Measurements from ENCODE around the gene ZNF771. TPM values are rescaled to one million over a fixed set of nuclear protein-coding genes. Genes with fewer than 3 reads are reported as not detected.
A peak's percentile ranks its signal among the peaks of the same experiment; 100 is the strongest.

Gene ZNF771
- total RNA-seq, 2 donors from 2014 or later = 3.5 to 6.5 TPM

DNA sequence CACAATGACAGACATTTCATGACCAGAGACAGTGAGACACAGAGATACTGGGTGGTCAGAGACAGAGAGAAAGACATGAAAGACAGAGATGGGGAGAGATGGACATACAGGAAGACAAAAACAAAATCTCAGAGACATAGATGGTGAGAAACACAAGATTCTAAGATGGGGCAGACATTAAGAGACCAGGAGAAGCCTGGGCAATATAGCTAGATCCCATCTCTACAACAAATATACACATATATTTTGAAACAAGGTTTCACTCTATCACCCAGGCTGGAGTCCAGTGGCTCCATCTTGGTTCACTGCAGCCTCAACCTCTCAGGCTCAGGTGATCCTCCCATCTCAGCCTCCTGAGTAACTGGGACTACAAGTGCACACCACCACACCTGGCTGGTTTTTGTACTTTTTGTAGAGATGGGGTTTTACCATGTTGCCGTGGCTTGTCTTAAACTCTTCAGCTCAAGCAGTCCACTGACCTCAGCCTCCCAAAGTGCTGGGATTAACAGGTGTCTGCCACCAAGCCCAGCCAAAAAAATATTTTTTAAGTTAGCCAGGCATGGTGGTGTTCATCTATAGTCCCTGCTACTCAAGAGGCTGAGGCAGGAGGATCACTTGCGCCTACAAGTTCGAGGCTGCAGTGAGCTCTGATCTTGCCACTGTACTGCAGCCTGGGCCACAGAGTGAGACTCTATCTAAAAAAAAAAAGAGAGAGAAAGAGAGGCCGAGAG, 27.2 kb upstream of the ZNF771 start:
- intact Hi-C loops (cut with DNase I) = no loop called here
- H3K4me1 ChIP-seq = peaks cover 5% of the 10 kb centered on the region
- H3K9me3 ChIP-seq = no peaks in the 10 kb centered on the region
- H3K4me3 ChIP-seq = no peak overlapping the region
- TF ChIP-seq, protein P1, sequence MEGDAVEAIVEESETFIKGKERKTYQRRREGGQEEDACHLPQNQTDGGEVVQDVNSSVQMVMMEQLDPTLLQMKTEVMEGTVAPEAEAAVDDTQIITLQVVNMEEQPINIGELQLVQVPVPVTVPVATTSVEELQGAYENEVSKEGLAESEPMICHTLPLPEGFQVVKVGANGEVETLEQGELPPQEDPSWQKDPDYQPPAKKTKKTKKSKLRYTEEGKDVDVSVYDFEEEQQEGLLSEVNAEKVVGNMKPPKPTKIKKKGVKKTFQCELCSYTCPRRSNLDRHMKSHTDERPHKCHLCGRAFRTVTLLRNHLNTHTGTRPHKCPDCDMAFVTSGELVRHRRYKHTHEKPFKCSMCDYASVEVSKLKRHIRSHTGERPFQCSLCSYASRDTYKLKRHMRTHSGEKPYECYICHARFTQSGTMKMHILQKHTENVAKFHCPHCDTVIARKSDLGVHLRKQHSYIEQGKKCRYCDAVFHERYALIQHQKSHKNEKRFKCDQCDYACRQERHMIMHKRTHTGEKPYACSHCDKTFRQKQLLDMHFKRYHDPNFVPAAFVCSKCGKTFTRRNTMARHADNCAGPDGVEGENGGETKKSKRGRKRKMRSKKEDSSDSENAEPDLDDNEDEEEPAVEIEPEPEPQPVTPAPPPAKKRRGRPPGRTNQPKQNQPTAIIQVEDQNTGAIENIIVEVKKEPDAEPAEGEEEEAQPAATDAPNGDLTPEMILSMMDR (IDR thresholded peaks at IDR 0.05) = no peak
- no peak overlapping the region for H3K27ac ChIP-seq
- no peaks in the 10 kb centered on the region for H3K27me3 ChIP-seq
- no peak overlapping the region for H3K9ac ChIP-seq (ENCODE audit: low read depth in 2 of 2, low read length in 2 of 2)
- no peaks in the 10 kb centered on the region for H3K36me3 ChIP-seq
- DNase-seq = no peak

DNA sequence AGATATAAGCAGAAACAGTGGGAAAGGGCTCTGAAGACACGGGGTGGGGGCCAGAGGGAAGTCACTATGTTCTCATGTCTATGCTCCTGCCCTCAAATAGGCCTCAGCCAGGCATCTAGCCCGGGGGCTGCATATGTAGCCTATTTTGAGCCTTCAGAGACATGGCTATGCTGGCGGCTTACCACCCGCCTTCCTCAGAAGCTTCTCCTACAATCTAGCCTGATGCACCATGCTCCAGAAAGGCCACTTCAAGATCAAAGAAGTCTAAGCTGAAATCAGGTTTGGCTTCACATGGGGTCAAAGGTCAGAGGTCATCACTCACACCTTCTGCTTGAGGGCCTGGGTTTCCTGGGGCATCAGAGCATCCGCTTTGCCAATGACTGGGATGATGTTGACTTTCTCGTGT, 26.6 kb upstream of the ZNF771 start:
- TF ChIP-seq, protein P1 (IDR thresholded peaks at IDR 0.05) = no peak
- Histone ChIP-seq H3K9me3 (no peaks in the 10 kb centered on the region), H3K4me1 (peaks cover 5% of the 10 kb centered on the region), H3K27ac (no peak overlapping the region), H3K36me3 (no peaks in the 10 kb centered on the region), H3K9ac (ENCODE audit: low read depth in 2 of 2, low read length in 2 of 2) (no peak overlapping the region), H3K27me3 (no peaks in the 10 kb centered on the region), H3K4me3 (no peak overlapping the region)
- intact Hi-C loops (cut with DNase I) = no loop called here
- no peak for DNase-seq

DNA sequence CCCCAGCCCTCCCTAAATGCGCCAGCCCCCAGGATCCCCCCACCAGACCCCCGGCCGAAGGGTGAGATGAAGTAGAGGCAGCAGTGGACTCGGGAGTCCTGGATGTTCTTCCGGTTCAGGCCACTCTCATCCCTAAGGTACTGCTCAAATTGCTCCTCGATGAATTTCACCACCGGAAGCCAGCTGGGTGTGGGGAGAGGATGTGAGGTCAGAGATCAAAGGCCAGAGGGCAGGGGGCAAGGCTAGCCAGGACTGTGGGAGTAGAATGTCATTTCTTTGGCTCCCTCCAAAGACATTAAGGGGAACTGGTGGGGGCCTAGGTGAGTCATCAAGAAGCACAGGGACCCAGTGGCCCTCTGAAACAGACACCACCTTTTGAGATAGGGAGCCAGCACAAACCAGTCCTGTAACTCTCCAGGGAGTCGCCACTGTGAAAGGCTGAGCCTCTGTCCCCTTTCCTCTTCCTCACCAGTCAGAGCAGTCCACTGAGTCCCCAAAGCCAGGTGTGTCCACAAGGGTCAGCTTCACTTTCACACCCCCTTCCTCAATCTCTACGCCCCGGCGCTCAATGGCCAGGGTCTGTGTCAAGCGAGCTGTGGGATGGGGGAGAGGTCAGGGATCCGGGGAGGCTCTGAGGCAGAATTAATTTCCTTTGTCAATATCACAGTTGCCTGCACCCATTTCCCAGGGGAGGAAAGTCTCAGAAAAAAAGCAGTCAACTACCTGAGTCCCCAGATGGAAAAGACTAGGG, 25.9 kb upstream of the ZNF771 start:
- H3K36me3 ChIP-seq = no peaks in the 10 kb centered on the region
- H3K27ac ChIP-seq = peak overlapping the region; percentile 20
- DNase-seq = no peak
- intact Hi-C loops (cut with DNase I) = no loop called here
- H3K27me3 ChIP-seq = no peaks in the 10 kb centered on the region
- no peaks in the 10 kb centered on the region for H3K9me3 ChIP-seq
- H3K4me1 ChIP-seq = peaks cover 5% of the 10 kb centered on the region
- TF ChIP-seq, protein P1 (IDR thresholded peaks at IDR 0.05) = no peak
- no peak overlapping the region for H3K4me3 ChIP-seq
- peak overlapping the region in 1 of 2 donors; percentile 51 for H3K9ac ChIP-seq (ENCODE audit: low read depth in 2 of 2, low read length in 2 of 2)

DNA sequence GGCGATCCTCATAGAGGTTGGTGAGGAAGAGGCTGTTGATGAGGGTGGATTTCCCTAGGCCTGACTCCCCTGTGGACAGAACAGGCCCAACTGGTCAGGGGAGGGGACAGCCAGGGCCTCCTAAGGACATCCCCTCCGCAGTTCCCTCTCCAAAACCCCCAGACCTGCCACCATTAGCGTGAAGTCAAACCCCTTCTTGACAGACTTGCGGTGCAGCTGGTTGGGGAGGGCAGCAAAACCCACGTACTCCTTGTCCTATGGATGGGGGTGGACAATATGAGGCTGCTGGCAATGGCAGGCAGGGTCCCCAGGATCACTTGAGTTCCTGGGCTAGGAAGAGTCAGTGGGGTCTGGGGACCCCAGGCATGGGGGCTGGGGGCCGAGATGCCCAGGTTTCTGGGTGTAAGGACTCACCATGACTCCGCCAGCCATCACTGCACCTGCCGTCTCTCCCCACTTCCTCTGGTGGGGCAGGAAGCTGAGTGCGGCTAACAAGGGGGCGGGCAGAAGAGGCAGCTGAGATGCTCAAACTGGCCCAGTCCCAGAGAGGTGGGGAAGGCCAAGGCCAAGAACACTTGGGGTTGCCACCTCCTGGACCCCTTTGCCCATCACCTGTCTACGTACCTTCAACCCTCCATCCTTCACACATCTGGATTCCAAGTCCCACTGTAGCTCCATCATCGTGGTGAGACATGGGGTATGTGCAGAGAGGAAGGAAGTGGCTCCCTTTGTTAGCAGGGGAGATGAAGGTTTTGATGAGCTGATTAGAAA, 25.1 kb upstream of the ZNF771 start, which contains the start of gene SEPTIN1:
Gene SEPTIN1 (minus strand): TSS at position 451 of the 771 bp plus-strand sequence. CDS start 19 bp downstream, at position 432.
- H3K27me3 ChIP-seq = no peaks in the 10 kb centered on the region
- H3K4me1 ChIP-seq = peaks cover under 1% of the 10 kb centered on the region
- H3K9ac ChIP-seq (ENCODE audit: low read depth in 2 of 2, low read length in 2 of 2) = peak within 1 kb of the TSS in 1 of 2 donors; percentile 51
- H3K9me3 ChIP-seq = no peaks in the 10 kb centered on the region
- no peaks in the 10 kb centered on the region for H3K36me3 ChIP-seq
- peak within 1 kb of the TSS; percentile 20 for H3K27ac ChIP-seq
- H3K4me3 ChIP-seq = no peak within 1 kb of the TSS
- TF ChIP-seq, protein P1 (IDR thresholded peaks at IDR 0.05) = no peak
- intact Hi-C loops (cut with DNase I) = no loop called here
- DNase-seq = no peak

DNA sequence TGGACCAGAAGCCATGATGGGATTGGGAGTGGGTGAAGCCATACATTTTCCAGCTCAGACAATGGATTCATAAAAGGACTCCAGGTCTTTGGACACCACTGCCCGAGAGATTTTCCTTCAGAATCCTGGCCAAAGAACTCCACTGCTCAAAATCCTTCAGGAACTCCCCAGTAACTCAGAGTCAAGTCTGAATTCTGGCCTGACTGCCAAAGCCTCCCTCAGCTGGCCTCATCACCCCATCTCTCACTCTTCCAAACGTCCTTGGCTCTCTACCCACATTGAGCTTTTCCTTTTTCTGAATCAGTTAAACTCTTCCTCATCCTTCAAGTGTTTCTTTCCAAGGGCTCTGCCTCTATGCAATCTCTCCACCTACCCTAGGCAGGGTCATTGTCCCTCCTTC, 23.9 kb upstream of the ZNF771 start:
- Histone ChIP-seq H3K27ac (no peak overlapping the region), H3K9ac (ENCODE audit: low read depth in 2 of 2, low read length in 2 of 2) (no peak overlapping the region), H3K27me3 (no peaks in the 10 kb centered on the region), H3K4me1 (no peaks in the 10 kb centered on the region), H3K36me3 (no peaks in the 10 kb centered on the region), H3K4me3 (no peak overlapping the region), H3K9me3 (no peaks in the 10 kb centered on the region)
- TF ChIP-seq, protein P1 (IDR thresholded peaks at IDR 0.05) = no peak
- DNase-seq = no peak
- intact Hi-C loops (cut with DNase I) = no loop called here

Measured in colonic mucosa (tissue), 4 donors.